ENCODE results near the gene CNTLN.

- TF ChIP-seq POLR2A (IDR thresholded peaks at IDR 0.05) (no peak), POLR2AphosphoS5 (IDR thresholded peaks at IDR 0.05) (no peak)
Measured at GRCh38 chr9:17520268-17521064, 385.6 kb downstream of the CNTLN start.

All from suprapubic skin (tissue), 4 donors.